Stimulated activated CD8-positive, alpha-beta memory T cell treated with anti-CD3 and anti-CD28 coated beads, Interleukin-7, amount 100 ng/mL, for 4 hours (primary cell): ENCODE results near the gene TSPEAR.

Experiments used
- DNase-seq, 2 donors: peaks; one replicate each; pipeline ENCODE4 v3.0.0-alpha.2; 2020; ENCODE audit warnings: low read depth in 2 of 2

Gene TSPEAR

DNA sequence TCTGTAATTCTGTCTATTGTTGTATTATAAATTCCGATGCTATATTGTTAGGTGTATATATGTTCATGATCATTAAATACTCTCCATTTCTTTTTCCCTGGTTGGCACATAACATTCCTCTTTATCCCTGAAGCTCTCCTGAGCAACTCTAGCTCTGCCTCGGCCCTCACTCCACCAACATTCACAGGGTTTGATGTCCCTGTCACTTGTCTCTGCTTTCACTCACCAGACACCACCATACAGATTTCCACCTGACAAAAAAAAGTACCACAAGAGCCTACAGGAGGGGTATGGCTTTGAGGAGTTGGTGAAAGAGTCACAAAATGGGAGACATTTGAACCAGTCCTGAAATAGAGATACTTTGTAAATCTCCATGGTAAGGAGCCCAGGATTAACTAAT lies 8.8 kb upstream of the TSPEAR start:
- DNase-seq: no peak

DNA sequence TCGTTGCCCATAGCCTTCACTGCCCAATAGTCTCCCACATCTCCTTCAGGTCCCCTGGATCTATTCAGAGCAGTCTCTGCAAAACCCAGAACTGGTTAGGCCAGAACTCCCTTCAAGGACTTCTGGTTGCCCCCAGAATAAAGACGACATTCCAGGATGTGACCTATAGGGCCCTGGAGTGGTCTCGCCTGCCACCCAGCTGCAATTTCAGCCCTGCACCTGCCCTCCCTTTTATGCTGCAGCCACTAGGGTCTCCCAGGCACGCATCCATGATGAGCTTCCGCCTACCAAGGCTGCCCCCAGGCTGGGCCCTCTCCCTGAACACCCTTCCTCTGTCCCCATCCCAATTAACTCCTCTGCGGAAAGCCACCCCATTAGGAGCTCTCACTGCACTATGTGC lies 7.2 kb upstream of the TSPEAR start:
- no peak for DNase-seq

DNA sequence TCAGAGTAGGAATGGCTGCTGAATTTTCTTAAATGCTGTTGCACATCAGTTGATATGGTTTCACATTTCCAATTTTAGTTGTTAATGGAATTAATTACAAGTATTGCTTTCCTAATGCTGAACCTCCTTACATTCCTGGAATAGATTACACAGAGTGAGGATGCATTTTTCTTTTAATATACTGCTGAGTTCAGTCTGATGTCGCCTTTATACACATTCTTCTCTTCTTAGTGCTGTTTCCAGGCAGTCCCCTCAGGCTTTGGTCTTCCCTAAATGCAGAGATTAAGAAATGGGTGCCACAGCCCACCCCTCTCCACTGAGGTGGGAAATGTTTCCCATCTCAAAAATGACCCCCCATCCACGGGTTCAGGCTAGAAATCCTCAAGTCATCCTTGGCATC lies 6.7 kb upstream of the TSPEAR start:
- DNase-seq: no peak

DNA sequence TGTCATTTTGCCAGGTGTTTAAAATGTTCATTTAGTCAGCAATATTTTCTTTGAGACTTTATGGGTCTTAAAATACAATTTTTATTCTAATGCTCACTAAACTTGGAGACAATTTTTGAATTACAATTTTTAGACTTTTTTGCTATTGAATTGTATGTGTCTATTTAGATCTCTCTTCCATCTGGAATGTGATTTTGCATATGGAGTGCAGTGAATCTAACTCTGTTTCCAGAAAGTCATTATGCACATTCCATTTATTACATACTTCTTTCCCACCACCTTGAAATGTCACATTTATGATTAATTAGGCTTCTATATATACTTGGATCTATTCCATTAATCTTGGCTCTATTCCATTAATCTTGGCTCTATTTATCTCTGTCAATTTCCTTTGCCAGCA lies 5.6 kb upstream of the TSPEAR start:
- no peak for DNase-seq

DNA sequence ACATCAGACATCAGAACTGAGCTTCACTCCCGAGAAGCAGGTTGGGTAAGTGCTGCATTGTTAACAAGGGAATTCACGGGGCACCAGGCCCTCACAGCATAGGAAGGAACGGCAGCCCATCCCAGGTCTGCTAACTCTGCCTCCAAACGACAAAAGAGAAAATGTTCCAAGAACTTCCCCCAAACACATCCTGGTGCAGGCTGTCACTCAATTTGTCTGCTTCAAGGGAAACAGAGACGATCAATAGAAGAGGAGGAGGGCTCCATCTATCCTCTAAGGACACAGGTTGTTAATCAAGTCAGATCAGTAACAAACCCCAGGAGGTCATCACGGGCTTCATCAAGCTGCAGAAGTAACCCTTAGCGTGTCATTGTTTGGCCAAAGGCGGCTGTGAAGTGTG lies 3.5 kb upstream of the TSPEAR start:
- DNase-seq: no peak

DNA sequence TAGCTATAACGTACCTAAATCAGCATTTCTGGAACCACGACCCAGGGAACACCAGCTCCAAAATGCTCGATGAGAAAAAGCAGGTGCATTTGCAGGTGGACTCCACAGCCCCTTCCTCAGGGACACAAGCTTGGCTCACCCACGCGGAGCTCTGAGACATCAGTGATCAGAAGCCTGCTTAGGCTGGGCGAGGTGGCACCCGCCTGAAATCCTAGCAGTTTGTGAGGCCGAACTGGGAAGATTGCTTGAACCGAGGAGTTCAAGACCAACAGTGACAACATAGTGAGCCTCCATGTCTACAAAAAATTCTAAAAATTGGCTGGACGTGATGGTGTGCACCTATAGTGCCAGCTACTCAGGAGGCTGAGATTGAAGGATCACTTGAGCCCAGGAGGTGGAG lies 2.5 kb upstream of the TSPEAR start:
- DNase-seq: no peak

DNA sequence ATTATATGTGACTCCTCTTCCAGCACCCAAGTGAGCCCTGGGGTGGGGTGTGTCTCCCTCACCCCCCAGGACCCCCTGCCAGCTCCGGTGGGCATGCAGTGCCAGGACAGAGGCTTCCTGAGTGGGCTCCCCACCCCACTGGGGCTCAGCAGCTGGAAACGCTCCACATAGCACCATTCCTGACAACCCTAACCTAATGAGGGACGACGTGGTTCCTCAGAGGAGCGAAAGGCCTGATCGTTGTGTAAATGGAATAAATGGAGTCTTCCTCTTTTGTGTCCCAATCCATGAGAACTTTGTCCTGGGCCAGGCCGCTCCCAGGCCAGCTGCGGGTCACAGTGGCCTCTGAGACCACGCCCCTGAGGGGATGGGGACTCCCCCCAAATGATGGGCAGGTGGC lies 1.8 kb upstream of the TSPEAR start:
- DNase-seq: no peak

DNA sequence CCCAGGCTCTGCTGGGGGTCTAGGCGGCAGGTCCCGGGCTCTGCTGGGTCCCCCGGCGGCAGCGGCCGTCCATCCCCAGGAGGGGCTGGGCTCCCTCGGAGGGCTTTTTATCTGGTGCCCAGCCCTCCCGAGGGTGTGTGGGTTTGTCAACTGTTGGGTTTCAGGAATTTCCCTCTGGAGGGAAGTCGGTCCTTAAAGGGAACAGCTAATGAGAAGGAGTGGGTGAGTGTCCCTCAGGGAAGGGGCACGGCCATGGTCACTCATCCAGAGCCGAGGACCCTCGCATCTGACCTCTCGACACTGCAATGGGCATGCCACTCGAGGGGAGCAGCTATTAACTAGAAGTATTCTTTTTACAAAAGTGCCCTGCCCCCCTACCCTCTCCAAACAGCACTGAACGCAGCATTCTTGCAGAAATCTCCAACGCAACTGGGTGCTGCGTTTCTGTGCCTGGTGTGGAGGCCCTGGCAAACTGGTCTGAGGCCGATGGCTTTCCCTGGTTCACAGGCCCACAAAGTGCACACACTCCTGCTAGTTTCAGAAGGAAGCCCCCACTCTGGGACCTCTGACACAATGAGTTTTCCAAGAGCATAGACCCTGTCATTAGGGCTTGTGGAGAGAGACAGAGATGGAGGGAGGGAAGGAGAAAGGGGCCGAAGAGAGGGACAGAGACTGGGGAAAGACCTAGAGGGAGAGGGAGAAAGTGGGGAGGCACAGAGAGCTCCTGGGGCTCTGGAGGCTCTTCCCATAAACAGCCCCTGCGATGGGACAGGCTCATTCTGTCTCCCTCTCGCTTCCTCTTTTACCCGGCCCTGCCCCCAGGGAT lies 1.0 kb upstream of the TSPEAR start:
- DNase-seq: no peak

DNA sequence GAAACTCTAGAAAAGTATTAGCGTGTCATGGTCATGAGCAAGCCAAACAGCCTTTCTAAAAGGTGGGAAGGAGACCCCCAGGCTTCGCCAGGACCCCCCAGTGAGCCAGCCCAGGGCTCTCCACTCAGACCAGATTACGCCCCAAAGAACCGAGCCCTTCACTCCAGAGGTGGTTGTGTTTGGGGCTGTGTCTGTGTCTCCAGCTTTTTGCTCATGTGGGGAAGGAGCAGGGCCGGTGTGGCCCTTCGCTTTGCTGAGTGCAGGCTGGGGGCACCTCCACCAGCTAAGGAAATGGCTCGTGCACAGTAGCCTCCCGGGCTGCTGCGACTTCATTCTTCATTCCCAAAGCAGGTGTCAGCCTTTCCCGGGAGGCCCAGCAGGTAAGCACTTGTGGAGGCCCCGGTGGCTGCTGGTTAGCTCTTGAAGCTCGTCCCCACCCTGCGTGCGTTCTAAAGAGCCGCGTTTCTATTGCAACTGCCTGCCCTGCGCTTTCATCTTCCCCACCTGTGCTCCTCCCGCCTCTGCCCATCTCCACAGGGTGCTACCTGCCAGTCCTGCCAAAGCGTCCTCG lies 531 bp downstream of the TSPEAR start:
- DNase-seq: no peak

DNA sequence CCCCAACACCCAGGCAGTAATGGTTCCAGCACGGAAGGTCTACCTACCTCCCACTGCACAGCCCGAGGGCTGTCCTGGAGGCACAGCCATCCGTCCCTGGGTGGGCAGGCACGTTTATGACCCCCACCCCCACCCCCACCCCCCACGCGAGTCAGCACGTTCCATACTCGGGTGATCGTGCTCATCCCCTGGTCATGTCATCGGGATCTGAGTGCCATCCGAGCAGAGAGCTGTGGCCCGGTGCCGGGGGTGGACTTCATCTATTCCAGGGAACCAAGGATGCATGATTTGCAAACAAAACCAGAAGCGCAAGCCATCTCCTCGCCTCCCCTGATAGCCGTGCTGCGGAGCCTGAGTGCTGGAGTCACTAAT lies 1.1 kb downstream of the TSPEAR start:
- DNase-seq: no peak

DNA sequence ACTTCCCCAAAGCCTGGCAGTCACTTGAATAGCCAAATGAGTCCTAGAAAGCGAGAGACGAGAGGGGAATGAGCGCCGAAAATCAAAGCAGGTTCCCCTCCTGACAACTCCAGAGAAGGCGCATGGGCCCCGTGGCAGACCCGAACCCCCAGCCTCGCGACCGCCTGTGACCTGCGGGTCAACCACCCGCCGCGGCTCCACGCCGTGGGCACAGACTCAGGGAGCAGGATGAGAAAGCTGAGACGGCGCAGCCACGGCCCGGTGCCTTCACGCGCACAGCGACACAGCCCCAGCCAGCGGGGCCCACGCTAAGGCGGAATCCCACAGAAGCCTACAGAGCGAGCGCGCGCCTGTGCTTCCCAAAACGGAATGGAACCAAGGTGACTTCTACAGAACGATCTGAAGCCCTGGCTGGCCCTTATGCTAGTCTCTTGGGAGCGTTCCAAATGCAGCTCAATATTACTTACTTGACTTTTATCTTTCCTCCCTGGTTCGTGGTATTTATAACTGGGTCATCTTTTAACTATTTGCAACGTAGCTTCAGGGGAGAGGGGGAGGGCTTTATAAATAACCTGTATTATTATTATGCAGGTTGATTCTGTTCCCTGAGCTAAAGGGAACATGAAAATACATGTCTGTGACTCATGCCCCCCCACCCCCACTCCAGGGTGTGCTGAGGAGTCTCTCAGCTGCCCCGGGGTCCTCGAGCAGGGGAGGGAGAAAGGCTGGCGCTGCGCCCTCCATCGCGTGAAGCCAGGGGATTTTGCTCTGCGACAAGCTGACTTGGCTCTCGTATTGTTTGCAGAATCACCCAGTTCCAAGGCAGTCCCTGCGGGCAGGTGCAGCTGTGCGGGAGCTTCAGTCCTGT lies 1.7 kb downstream of the TSPEAR start:
- DNase-seq: no peak

DNA sequence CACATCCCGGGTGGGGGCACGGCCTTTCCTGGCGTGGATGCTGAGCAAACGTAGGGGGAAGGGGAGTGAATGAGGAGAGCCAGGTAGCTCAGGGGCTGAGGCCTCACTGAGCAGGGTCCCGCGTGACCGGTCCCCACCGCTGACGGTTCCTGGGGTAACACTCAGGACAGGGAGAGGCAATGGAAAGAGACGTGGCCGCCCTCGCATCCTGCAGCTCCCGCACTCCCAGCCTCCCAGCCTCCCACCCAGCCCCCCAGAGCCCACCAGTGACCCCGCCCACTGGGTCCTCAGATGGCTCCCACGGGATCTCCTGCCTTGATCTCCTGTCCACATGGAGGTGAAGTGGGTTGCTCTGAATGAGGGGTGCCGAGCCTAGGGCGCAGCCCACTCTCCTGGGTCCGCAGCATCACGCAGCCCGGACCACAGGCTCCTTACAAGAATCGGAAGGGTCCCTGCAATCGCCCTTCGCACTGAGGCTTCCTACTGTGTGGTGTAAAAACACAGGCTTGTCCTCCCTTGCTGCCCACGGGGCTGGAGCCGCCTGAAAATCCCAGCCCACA lies 2.4 kb downstream of the TSPEAR start:
- DNase-seq: no peak

DNA sequence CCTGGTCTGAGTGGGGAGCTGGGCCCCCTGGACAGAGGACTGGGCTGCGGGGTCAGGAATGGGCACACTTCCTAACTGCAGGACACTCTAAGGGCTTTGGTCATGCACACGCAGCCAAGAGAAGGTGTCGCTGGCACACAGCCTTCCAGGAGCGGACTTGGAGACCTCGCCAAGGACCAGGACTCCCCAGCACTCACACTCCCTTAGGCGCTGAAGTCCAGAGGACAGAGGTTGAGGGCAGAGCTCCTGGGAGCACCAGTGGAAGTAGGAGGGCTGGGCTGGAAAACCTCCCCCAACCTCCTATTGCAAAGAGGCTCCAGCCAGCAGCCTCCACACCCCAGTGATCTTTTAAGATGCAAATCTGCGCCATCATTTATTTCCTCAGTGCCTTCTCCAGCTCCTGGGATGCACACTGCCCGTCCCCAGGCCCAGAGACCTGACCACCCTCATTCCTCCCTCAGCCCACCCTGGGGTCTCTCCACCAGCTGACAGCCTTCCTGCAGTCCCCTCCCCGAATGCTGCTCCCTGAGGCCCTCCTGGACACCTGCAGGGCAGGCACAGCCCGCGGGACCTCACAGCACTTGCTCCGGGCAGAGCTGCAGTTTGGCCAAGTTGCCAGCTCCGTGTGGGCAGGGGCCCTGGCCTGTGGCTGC lies 3.0 kb downstream of the TSPEAR start:
- no peak for DNase-seq

DNA sequence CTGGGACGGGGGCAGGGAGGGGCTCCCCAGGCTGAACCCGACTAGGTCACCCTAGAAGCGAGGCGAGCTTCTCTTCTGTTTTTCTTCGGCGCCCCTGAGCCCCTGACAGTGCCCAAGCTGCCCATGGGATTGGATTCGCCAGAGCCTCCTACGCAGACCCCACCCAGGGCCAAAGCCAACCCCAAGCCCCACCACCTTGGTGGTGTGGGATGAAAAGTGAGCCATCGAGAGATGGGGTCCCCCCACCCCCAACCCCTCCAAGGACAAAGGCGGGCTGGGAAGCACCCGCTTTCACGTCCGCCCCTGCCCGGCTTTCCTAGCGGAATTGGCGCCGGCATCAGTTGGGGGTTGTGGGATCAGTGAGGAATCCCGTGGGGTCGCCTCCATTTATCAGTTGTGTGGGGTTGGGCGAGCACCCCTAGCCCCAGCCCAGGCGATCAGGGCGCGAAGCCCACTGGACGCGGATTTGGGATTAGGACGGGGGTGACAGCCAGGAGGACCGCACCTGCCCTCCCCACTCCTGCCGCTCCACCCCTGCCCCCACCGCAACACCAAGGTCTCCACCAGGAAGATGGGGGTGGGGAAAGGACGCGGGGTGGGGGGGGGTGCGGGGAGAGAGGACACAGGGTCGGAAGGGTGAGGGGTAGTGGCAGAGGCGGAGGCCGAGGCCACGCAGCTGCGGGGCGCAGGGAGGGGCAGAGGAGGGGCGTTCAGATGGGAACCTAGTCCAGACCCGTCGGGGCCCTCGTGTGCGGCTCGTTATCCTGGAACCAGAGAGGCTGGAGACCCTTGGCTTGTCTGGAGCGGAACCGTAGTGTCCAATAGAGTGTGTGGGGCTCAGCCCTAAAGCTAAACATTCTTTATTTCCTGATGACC lies 4.4 kb downstream of the TSPEAR start:
- no peak for DNase-seq

DNA sequence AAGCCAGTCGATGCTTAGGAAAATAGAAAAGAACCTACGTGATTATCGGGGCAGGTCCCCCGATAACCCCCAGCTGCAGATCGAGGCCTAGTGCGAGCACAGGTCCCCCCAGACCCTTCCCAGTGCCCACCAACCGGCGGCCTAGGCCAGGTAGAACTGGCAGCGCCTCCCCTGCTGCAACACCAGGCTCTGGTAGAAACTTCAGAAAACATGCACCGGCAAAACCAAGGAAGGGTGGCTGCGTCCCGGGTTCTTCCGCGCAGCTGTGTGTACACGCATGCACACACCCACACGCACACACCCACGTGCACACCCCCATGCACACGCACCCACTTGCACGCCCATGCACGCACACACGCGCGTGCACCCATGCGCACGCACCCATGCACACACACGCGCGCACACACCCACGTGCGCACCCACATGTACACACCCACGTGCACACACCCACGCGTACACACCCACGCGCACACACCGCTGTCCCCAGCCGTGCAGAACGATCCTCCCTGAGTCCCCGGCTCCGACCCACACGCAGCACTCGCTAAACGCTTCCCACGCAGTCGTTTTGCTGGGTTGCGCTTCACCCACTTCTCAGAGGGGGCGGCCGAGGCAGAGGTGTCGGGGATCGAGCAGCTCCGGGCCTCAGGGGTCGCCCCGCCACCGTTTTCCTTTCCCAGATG lies 5.2 kb downstream of the TSPEAR start:
- no peak for DNase-seq

DNA sequence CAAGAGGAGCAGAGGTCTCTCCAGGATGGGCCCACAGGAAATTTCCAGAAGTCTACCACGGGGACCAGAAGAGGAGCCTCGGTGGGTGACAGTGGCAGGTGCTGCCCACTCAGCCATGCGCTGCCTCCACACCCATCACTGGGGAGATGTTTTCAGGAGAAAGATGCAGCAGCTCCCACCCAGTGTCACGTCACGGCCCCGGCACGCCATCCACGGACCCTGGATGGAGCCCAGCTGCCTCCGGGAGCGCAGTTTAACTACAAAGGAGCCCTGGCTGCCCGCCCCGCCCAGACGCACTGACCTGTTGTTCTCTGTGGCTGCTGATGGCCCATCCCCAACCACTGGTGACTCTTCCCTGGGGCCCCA lies 6.8 kb downstream of the TSPEAR start:
- DNase-seq: no peak

DNA sequence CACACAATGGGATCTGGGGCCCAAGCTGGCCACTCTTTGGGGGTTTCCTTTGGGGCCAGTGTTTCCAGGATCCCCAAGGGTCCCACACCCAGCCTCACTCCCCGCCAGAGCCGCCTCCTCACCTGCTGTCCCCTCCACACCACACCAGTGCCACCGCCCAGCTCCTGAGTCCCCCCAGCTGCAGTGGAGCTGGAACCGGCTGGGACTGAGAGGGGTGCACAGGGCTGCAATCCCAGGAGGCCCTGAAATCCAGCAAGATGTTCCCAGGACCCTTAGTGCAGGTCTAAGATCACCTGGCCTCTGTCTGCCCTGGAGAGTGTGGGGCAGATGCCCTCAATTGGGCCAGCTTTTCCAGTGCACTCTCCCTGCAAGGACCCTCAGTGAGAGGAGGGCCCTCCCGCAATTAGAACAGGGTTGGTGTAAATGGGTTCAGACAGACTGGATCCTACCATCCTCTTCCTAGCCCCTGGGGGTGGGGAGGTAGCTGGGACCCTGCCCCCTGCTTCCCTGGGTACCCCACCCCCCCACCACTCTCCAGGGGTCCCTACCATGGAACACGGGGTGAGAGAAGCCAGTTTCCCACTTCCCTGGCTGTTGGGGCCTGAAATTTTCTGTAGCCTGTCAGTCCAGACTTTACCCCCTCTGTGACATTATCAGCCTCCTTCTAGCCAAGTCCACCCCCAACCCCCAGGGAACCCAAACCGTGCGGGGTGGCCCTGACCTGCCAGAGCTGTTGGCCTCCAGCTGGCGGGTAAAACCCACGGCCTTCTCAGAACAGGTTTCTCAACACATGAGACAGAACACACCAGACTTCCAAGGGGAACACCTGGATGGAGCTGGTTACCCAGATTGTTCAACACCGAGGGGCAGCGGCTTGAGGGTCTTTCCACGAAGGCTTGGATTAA lies 7.4 kb downstream of the TSPEAR start:
- DNase-seq: no peak

DNA sequence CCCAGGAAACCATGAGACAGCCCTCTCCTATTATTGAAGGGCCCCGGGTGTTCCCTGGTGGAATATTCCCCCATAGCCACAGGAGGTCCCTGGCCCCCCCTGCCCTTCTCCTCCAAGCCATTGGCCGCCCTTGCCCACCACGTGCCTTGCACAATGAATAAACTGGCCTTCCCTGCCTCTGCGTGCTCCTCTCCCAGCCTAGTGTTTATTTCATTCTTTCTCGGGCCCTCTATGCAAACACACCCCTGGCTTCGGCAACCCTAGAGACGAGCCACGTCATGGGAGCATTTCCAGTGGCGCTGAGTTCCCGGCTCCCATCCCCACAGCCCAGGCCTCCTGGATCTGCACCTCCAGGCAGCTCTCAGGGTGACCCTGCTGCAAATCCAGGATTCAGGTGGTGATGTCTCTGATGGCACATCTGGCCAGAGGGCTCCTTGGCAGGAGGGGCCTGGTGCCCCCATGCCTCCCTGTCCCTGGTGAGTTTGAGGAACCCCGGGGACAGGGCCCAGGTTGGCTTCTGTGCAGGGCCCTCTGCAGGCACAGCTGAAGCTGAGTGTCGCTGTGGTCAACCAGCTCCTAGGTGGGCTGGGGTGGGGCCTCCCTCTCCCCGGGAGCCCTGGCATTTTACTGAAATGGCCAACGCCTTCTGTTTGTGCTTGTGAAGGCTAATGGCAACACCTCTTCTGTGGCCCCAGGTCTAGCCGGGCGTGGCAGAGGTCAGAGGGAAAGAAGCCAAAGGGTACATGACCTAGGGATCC lies 8.2 kb downstream of the TSPEAR start:
- DNase-seq: no peak
